GM20431 (cell line): Measurements from ENCODE around the gene DCAF8.

Experiments
- in situ Hi-C: fragments of 300-500 bp; cut with MseI, MboI; formaldehyde crosslinking; loops from one replicate; pipeline ENCODE4 v1.15.0; 2020; ENCODE audit warnings: low sequenced_read_pairs; ENCODE audit not compliant: unreplicated experiment

Gene DCAF8

DNA sequence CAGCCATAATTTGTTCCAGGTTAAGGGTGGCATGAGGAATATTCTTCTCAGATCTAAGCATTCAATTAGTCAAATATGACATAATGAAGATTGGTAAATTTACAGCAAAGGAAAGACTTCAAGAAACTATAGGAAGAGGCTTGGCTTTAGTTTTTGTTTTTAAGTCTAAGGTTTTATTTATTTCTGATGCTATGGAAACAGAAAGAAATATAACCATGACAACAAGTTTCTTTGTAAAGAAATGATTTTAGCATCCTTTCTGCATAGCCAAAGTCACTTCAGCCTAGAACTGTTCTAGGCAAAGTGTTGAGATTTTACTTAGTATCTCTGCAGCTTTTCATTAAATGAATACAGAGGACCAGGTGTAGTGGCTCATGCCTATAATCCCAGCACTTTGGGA is 29.4 kb downstream of the DCAF8 start:
- in situ Hi-C loops: no loop called here

DNA sequence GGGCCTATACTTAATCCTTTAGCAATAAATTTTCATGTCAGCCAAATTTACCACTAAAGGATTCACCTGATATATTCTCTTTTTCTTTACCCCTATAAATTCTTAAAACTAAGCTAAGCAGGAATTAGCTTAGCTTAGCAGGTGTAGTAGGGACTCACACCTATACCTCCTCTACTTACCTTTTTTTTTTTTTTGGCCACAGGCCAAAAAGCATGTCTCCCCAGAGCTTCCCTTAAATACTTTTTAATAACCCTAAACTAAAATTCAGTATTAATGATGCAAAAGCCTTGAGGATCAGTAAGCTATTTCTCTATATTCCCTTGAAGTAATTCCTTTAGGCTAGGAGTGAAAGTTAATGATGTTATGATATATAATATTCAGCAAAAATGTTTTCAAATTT is 33.9 kb downstream of the DCAF8 start:
- in situ Hi-C loops: no loop called here

DNA sequence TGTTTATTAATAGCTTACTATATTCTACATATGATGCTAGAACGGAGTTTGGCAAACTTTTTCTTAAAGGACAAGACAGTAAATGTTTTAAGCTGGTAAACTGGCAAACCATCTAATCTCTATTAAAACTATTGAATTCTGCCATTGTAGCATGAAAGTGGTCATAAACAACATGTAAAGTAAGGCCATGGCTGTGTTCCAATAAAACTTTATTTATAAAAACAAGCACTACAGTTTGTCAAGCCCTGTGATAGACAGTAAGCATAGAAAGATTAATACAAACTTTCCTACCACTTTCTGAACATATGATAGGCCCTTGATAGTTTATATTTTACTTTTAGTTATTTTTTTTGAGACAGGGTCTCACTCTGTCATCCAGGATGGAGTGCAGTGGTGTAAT is 34.8 kb downstream of the DCAF8 start:
- in situ Hi-C loops: no loop called here

DNA sequence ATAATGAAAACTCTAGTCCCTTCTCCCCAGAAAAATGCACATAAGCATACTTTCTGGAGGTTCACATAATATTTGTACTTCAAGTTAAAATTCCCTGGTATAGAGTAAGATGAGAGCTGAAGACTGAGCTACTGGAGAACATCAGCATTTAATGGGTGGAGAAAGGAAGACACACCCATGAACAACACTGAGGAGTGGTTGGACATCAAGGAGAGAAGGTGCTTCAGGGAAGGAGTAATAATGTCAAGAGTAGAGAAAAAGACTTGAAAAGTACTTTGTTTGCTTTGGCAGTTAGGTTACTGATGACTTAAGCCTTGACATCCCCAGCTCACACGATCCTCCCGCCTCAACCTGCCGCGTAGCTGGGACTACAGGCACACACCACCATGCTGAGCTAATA is 35.3 kb downstream of the DCAF8 start:
- in situ Hi-C loops: no loop called here

DNA sequence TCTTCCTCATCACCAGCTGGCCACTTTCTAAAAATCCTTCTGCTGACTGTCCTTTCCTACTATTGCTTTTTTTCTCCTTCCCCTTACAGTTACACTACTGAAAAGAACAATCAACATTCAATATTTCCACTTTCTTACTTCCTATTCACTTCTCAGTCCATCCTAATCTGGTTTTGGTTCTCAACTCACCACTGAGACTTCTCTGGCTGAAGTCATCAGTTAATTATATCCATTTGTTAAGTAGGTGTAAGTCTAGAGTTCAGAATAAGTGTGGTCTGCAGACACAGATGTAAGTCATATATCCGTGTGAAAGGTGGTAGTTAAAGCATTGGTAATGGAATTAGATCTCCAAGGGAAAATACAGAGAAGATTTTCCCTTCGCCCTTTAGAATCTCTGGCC is 35.7 kb downstream of the DCAF8 start:
- in situ Hi-C loops: no loop called here

DNA sequence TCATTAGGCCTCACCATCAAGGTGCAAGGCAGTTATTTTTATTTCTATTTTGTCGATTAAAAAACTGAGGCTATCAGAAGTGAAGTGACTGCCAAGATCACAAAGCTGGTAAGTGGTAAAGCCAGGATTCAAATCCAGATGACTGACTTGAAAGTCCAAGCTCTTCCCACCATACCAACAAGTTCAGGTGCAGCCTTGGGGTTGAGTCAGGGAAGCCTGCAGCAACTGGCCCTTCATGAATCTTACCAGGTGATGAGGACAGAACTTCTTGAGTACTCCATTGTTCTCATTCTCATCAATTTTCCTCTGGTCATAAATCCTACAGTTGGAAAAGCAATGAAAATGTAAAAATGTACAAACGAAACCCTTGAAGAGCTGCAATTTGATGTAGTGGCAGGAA is 37.0 kb downstream of the DCAF8 start:
- in situ Hi-C loops: no loop called here

DNA sequence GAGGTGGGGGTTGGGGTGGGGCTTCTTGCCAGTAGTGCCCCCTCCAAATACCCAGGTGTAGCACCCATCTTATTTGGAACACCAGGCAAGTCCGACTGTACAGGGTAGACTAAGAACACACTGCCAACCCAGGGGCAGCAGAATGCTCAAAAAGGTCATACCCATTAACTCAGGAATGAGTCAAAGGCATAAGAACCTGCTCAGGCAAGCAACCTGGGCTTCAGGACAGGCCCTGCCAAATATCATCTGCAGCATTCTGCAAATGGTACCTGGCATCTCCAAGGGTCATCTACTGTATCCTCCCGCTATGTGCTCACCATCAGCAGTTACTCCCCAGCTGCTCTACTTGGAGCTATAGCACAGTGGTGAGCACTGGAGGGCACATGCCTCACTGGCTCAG is 37.7 kb downstream of the DCAF8 start:
- in situ Hi-C loops: no loop called here

DNA sequence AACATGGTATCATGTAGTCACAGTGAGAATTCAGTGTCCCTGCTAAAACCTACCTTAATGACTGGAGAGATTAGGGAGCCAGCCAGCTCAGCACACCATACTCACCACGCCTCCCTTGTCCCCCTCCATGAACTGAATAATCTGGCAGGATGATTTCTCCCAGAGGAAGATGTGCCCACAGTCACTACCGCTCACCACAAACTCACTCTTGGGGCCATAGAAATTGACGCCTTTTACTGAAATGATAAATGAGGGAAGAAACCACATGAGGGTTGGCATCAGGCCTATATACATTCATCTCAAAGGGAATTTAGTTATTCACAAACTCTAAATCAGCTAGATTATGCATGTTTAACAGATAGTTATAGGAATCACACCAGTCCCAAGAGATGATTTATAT is 39.8 kb downstream of the DCAF8 start:
- in situ Hi-C loops: no loop called here

DNA sequence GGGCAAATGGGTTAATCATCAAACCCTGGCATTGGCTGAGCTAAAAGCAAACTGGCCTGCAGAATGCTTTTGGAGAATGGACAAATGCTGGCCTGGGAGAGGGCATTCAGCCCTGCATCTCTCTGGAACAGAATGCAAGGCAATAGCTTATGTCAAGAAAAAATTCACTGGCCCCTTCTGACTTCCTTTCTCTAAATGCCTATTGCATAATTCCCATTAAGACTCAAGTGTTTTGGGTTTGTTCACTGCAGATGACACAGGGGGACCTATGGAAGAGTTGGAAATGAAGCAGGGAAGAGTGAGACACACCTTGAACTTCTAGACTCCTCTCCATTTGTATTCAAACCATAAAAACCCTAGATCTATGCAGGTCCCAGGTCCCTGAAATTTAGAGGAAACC is 41.3 kb downstream of the DCAF8 start:
- in situ Hi-C loops: no loop called here

DNA sequence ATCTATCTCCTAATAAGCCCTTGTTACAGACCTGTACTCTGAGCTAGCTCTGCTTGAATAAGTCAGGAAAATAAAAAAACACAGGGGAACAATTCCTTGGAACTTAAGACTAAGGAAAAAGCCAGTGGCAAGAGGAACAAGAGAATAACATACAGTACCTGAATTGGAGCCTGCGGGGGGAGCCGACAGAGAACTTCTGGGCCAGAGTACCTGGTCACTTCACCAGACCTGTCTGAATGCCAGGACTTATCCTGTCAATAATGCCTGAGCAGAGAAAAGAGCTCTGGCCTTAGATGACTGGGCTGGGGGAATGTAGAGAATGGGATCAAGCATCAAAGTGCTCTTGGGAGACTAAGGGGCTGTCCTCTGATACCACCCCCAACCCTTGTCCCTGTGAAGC is 42.0 kb downstream of the DCAF8 start:
- in situ Hi-C loops: no loop called here

DNA sequence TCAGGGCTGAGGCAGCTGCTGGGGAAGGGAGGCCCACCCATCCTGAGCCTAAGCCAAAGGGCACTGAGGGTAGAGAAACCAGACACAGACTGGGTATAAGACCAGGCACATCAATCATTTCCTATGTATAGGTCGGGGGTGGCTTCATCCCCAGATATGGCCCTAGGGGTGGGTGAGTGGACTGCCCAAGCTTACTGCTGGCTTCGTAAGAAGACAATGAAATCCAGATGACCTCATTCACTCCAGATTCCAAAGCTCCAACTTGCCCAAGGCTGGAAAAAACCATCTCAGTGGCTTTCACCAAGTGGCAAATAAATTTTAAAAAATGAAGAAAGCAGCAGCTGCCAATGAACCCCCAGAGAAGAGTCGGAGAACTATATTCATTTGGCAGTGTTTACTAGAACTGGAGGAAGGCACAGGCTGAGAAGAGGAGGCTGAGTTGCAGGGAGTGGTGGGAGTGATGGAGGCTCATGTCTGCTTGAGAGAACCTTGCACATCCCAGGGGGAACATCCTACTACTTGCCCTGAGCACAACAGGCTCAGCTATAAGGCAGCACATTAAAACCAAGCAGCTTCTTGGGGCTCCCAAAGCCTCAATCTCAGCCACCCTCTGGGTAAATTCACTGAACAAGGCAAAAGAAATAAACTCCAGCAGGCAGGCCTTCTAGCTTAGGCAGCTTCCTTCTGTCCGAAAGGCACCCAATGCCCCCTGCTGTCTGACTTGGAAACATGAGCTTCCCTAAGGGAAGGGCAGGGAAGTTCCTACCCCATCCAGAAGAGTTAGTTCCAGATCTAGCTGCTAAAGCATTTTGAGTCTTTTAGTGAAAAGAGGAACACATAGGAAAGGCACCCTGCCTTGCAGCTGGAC is 43.1 kb downstream of the DCAF8 start:
- in situ Hi-C loops: no loop called here

DNA sequence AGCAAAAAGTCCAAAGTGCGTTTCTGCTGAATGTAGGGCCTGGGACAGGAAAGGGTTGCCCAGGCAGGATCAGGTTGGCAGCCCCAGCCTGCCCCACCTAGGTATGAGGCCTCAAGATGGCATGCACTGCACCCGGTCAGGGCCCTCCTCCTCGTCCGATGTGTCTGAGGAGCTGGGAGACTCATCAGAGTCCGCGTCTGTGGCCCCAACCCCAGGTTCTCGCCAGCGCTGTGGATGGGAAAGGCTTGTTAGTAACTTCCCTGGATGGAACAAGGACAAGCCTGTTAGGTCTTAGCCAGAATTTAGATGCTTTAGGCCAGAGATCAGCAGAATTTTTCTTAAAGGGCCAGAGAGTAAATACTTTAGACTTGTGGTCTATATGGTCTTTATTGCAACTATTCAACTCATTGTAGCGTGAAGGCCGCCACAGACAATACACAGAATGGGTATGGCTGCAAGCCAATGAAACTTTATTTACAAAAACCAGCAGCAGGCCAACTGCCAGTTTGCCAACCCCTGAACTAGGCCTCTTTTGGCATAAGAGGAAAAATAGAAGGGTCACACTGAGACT is 44.8 kb downstream of the DCAF8 start:
- in situ Hi-C loops: no loop called here

DNA sequence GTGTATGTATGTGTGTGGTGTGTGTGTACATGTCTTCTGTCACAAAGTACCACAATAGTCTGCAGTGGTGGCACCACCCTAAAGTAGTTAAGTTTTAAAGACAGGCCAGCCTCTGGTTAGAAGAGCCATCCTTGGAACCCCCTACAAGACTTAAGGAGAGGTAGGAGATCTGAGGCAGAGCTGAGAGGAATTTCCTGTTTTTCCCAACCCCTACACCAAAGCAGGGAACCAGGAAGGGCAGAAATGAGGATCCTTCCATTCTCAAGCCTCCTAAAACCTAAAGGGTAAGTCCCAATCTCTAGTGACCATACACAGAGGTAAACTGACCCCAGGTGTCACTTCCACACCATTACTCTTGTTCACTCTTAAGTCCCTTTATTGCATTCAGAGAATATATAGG is 46.0 kb downstream of the DCAF8 start:
- in situ Hi-C loops: no loop called here

DNA sequence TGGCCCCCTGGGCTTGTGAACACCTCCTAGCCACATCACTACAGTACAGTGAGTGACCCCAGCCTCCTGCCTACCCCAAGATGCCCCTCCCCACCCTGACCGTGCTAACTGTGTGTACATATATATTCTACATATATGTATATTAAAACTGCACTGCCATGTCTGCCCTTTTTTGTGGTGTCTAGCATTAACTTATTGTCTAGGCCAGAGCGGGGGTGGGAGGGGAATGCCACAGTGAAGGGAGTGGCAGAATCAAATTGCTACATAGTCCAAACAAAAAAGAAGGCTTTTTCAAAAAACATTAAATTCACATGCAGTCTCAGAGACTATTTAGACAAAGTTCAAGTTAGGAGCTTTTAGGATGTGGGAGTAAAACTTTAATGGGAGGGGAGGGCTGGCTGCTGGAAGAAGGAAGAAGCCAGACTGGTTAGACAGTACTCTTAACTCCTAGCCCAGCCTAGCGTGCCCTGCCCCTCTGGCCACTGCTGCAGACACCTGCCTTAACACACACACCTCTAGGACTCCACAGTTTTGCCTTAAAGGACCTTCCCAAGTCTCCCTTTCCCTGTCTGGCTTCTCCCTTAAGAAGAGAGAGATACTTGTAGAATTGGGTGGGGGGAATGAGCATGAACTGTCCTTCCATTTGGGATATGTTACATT is 47.7 kb downstream of the DCAF8 start:
- in situ Hi-C loops: no loop called here

DNA sequence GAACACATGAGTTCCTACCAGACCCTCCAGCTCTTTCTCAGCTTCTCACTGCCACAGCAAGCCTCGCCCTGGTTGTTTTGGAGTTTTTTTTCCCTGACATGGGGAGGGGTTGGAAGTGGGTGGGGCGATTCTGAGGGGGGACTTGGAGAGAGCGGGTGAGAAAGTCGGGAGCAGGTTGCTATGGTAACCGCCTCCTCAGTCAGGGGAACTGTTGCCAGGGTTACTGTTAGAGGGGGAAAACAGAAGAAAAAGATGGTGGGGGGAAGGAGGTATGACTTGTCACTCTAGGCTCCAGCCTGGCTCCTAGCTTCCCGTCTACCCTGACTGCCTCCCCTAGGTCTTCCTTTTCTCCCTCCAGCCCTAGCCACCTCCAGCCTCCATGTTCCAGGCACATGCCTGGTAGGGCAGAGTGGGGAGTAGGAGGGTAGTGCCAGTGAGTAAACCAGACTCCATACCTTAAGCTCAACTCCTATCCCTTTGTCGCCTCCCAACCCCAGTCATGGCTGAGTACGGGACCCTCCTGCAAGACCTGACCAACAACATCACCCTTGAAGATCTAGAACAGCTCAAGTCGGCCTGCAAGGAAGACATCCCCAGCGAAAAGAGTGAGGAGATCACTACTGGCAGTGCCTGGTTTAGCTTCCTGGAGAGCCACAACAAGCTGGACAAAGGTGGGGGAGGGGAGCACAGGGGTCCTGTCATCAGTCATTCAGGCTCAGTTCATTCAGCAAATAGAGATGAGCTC is 51.1 kb downstream of the DCAF8 start:
- in situ Hi-C loops: no loop called here

DNA sequence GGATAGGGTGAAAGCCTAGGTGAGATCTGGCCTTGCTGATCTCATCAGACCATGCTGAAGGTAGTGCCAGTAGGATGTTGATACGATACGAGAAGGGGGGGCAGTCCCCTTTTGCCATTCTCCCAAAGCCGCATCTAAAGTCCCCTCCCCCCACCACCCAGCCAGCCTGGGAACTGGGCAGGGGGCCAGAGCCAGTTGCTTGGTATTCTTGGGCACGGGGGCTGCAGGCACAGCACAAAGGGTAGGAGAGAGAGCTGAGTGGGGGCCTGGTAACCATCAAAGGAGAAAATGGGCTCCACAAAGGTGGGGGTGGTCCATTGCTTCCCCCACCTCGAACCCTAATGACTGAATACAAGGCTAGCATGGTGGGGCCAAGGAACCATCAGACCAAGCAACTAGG is 51.8 kb downstream of the DCAF8 start:
- in situ Hi-C loops: no loop called here

DNA sequence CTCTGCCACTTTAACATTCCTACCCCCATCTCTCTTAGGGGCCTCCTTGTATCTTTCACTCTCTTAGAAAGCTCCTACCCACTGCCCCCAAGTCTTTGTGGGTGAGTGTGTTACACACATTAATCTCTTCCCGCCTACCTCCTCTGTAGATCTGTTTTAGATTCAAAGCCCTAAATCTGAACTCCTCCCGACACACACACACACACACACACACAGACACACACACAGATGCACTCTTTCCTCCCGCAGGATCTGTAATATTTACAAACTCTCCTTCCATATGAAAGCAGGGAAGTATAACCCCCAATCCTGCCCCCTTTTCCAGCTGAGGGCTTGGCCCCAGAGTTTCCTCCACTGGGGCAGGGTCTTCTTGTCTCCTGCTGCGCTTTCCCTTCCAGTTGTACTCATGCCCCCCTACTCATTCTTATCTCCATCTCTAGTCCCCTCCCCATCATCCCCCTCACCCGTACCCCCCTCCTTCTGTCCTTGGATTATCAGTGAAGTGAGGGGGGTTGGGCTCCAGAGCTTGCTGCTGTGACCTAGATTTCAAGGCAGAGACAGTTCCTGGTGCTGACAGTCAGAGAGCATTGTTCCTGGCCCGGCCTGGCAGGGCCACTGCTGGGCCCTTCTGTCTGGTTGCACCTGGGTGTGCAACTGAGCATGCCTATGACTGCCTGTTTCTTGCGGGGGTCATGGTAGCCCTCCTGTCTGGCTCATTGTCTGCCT is 52.9 kb downstream of the DCAF8 start:
- in situ Hi-C loops: no loop called here

DNA sequence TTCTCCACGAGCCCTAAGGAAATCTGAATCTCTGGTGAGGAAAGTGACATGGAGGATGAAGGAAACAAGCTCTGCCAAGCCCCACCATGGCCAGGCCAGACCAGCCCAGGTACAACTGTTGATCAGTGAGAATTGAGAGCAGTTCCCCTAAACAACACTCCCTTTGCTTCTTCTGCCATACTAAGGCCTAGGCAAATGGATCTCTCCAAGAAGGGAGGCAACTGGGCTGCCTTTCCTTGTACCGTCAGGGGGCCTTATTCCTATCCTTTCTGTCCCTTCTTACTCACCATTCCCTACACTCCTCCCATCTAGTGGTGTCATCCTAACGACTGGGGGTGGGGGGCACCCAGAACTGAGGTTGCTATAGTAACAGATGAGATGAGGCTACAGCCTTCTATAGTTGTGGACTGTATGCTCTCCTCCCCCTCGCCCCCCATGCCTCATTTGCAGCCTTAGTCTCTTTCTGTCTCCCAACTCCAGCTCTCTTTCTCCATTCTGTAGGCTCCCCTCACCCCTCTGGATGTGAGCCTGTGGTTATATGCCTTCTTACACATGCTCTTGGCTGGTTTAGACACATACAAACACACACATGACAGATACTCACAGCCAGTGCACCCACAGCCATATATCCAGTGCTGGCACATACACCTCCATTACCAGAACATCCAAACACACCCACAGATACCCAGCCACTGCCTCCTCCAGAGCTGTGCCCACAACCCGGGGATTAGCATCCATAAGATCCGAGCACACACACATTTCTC is 53.6 kb downstream of the DCAF8 start:
- in situ Hi-C loops: no loop called here

DNA sequence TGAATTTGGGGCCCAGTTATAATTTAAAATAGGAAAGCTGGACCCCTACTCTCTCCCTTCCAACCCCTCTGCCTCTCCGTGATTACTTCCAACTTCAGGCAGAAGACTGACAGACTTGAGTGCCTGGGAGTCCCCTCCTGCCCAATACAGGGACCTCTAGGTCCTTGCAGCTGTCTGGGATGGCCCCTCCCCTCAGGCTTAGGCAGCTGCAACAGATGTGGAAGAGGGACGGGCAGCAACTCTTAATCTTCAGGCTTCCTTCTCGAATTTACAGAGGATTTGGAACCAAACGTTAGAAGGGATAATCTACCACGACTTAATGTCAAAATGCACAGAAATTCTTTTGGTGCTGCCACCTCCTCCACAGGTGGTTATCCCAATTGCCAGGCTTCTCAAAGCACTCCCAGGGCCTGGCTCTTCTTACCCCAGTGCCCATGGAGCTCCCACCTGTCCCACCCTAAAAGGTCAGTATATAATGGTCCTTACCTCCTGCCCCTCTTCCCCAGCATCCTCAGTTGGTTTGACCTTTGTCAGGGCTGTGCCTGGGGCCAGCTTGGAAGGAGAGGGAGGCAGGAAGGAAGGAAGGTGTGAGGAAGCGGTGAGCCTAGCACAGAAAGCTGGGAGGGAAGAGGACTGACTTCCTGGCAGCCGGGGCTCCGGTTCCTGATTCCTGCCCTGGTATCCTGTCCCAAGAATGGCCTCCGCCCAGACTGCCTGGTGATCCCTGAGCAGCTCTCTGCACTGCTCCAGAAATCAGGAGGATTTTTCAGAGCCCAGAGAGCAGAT is 54.4 kb downstream of the DCAF8 start:
- in situ Hi-C loops: no loop called here
